ENCODE results near the gene CDX1. TPM values are rescaled to one million over a fixed set of nuclear protein-coding genes. Genes with fewer than 3 reads are reported as not detected.

CDX1 gene
- 0.18 and 0.65 TPM in 2 replicates for total RNA-seq (ENCODE audit: low replicate concordance)

DNA sequence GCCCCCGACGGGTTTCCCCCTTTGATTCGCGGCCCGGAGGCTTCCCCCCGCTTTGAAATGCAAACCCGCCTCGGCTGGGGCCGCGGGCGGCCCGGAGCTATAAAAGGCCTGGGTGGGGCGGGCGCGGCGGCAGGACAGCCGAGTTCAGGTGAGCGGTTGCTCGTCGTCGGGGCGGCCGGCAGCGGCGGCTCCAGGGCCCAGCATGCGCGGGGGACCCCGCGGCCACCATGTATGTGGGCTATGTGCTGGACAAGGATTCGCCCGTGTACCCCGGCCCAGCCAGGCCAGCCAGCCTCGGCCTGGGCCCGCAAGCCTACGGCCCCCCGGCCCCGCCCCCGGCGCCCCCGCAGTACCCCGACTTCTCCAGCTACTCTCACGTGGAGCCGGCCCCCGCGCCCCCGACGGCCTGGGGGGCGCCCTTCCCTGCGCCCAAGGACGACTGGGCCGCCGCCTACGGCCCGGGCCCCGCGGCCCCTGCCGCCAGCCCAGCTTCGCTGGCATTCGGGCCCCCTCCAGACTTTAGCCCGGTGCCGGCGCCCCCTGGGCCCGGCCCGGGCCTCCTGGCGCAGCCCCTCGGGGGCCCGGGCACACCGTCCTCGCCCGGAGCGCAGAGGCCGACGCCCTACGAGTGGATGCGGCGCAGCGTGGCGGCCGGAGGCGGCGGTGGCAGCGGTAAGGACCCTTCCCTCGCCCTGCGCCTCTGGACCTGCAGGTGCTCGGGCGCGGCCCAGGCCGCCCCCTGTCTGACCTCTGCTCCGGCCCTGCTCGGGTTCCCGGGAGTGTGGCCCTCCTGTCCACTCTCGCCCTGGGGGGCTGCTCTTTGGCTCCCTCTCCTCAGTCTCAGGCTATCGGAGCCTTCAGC, at the start of gene CDX1:
TSS of gene CDX1 (plus strand) at position 129 of the 862 bp plus-strand sequence. CDS start at position 228, 99 bp downstream.
- DNase-seq (ENCODE audit: low read depth): no peak
- TF ChIP-seq, protein P1, sequence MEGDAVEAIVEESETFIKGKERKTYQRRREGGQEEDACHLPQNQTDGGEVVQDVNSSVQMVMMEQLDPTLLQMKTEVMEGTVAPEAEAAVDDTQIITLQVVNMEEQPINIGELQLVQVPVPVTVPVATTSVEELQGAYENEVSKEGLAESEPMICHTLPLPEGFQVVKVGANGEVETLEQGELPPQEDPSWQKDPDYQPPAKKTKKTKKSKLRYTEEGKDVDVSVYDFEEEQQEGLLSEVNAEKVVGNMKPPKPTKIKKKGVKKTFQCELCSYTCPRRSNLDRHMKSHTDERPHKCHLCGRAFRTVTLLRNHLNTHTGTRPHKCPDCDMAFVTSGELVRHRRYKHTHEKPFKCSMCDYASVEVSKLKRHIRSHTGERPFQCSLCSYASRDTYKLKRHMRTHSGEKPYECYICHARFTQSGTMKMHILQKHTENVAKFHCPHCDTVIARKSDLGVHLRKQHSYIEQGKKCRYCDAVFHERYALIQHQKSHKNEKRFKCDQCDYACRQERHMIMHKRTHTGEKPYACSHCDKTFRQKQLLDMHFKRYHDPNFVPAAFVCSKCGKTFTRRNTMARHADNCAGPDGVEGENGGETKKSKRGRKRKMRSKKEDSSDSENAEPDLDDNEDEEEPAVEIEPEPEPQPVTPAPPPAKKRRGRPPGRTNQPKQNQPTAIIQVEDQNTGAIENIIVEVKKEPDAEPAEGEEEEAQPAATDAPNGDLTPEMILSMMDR (IDR thresholded peaks at IDR 0.05; ENCODE audit: insufficient read depth, low read length): no peak
- no peak within 1 kb of the TSS for H3K4me3 ChIP-seq (ENCODE audit: low read depth, low read length)

DNA sequence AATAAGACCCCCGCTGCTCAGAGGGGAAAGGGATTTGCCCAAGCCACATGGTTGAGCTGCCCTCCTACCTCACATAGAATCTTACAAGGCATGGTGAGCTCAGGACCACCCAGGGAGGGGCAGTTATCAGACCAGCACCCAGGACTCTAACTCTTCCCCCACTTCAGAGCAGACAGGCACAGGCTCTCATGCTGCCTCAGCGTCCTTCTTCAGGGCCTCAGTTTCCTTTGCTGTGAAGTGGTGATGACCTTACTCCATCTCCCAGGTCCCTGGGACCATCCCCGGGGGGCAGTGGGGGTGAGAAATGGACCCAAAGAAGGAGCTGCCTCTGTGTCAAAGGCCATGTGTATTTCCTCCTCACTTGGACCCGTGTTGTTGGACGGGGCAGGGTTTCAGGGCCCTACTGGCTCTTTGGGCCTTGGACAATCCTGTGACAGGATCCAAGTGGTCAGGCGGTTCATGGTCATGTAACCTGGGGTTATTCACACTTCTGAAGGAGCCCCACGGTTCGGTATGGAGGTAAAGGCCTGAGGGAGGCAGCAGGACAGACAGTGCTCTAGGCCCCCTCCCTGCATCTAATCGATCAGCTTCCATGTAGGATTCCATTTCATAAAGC, 48.5 kb upstream of the CDX1 start:
- no peak for DNase-seq (ENCODE audit: low read depth)
- TF ChIP-seq, protein P1 (IDR thresholded peaks at IDR 0.05; ENCODE audit: insufficient read depth, low read length): no peak

DNA sequence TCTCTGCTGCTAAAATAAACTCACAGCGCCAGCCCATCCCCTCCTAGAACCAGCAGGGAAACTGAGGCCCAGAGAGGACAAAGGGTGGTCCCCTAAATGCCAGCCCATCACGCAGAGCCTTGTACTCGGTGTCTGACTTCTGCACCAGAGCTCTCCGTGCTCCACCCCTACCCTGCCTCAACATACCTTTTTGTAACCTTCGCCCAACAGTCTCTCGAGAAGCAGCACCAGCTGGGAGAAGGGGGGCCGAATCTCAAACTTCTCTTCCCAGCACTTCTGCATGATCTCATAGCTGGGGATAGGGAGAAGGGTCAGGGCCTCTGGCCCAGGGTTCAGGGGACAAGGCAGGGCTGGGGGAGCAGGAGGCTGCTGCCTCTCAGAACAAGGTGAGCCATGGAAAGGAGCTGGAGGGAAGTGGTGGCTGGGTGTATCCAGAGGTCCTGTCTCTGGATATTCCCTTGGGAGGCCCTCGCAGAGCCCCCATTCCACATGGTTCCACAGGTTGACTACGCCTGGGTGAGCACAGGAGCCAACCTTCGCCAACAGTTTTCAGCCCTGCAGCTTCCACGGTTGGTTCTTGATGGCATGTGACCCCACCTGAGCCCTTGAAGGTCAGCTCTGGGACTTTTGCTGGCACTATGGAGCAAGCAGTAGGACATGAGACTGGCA, 47.9 kb upstream of the CDX1 start:
- H3K4me3 ChIP-seq (ENCODE audit: low read depth, low read length): no peak overlapping the region
- TF ChIP-seq, protein P1 (IDR thresholded peaks at IDR 0.05; ENCODE audit: insufficient read depth, low read length): no peak
- DNase-seq (ENCODE audit: low read depth): no peak

More for the DNA sequence above, 48.5 kb upstream of the CDX1 start:
- H3K4me3 ChIP-seq (ENCODE audit: low read depth, low read length): no peak overlapping the region

DNA sequence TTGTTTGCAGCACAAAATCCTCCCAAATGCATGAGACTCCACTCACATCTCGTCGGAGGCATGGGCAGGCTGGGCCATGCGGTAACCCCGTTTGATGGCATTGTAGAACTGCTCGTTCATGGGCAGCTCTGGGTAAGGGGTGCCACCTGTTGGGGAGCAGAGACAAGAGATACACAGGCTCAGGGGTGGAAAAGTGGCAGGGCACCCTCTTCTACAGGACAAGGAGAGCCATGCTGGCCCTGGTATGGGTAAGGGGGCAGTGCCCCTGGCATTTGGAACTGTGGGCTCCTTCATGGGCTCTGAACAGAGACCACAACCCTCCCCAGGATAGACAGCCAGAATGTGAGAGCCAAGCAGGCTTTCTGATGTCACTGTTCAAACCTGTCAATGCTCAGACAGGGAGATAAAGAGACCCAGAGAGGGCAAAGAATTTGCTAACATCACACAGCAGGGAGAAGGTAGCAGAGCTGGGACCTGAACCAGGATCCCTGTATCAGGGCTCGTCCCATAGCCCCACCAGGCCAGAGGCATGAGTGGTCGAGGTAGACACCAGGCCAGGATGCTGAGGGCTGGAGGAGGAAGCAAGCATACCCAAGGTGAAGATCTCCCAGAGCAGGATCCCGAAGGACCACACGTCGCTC, 47.0 kb upstream of the CDX1 start:
- no peak for DNase-seq (ENCODE audit: low read depth)
- H3K4me3 ChIP-seq (ENCODE audit: low read depth, low read length): no peak overlapping the region
- TF ChIP-seq, protein P1 (IDR thresholded peaks at IDR 0.05; ENCODE audit: insufficient read depth, low read length): no peak

DNA sequence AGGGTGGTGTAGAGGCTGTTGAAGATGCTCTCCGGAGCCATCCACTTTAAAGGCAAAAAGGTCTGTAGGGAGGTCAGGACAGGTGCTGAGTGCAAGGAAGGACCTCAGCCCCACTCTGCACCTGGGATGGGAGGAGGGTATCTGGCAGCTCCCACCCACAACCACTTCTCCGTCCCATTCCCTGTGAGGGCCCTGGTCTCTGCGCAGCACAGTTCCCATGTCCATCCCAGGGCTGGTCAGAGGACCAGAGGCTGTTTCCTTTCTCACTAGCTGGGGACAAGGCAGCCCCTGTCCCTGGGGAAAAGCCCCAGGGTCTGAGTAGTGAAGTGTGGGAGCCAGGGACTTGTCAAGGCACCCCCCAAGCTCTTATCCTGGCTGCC, 46.5 kb upstream of the CDX1 start:
- H3K4me3 ChIP-seq (ENCODE audit: low read depth, low read length): no peak overlapping the region
- no peak for DNase-seq (ENCODE audit: low read depth)
- TF ChIP-seq, protein P1 (IDR thresholded peaks at IDR 0.05; ENCODE audit: insufficient read depth, low read length): no peak

DNA sequence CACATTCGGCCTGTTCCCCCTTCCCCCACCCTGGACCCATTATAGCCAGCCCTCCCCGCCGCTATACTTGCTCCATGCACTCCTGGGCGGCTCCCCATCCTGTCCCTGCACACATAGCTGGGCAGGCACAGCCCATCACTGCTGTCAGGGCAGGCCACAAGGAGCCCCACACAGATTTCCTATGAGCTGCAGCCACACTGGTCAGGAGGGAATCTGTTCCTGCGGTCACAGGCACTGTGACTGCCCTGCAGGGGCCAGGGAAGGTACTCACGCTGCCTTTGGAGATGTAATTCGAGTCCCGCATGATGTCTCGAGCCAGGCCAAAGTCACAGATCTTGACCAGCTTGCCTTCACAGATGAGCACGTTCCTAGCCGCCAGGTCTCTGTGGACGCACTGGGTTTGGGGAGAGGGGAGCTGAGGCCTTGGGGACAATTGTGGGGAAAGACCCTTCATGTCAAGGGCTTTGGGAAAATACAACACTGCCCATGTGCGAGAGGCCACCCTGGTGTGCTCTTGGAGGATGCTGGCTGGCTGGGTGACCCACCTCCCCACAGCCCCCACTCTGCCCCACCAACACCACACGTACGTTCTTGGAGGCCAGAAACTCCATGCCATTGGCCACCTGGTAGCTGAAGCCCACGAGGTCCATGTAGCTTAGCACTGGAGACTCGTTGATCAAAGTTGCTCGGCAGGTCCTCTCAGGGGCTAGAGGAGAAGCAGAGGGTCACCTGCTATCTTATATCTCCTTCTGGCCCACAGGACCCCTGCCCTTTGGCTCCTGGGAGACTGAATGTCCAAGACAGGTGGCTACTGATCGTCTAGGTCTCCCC, 45.7 kb upstream of the CDX1 start:
- TF ChIP-seq, protein P1 (IDR thresholded peaks at IDR 0.05; ENCODE audit: insufficient read depth, low read length): no peak
- DNase-seq (ENCODE audit: low read depth): no peak
- H3K4me3 ChIP-seq (ENCODE audit: low read depth, low read length): no peak overlapping the region
